ENCODE data around the gene SNX5. TPM values are rescaled to one million over a fixed set of nuclear protein-coding genes. Genes with fewer than 3 reads are reported as not detected.

Gene SNX5
- polyA plus RNA-seq, 1 experiment = 150 TPM

DNA sequence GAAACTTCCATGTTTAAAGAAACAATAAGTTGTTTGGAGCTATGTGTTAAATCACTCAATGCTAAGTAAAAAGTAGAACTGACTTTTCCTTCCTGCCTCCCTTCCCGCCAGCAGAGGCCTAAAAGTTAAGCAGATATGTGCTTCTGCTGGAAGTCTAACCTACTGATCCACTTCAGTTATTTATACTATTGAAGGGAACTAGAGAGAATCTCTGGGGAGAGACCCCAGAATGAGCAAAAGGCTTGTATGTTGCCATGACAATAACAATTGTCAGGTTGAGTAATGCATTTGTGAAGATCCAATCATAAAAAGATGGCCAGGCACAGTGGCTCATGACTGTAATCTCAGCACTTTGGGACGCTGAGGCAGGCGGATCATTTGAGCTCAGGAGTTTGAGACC, 25.0 kb upstream of the SNX5 start:
- TF ChIP-seq, protein P1, sequence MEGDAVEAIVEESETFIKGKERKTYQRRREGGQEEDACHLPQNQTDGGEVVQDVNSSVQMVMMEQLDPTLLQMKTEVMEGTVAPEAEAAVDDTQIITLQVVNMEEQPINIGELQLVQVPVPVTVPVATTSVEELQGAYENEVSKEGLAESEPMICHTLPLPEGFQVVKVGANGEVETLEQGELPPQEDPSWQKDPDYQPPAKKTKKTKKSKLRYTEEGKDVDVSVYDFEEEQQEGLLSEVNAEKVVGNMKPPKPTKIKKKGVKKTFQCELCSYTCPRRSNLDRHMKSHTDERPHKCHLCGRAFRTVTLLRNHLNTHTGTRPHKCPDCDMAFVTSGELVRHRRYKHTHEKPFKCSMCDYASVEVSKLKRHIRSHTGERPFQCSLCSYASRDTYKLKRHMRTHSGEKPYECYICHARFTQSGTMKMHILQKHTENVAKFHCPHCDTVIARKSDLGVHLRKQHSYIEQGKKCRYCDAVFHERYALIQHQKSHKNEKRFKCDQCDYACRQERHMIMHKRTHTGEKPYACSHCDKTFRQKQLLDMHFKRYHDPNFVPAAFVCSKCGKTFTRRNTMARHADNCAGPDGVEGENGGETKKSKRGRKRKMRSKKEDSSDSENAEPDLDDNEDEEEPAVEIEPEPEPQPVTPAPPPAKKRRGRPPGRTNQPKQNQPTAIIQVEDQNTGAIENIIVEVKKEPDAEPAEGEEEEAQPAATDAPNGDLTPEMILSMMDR (IDR thresholded peaks at IDR 0.05; ENCODE audit: low read depth, low read length) = no peak
- DNase-seq (ENCODE audit: low read depth, low spot score) = no peak
- Histone ChIP-seq H3K27ac (ENCODE audit: low read depth, low read length) (no peak overlapping the region), H3K4me3 (ENCODE audit: low read depth, low read length) (no peak overlapping the region), H3K27me3 (ENCODE audit: control insufficient read depth, insufficient read depth, low read length) (no peaks in the 10 kb centered on the region), H3K9me3 (ENCODE audit: control insufficient read depth, insufficient read depth, low read length) (no peaks in the 10 kb centered on the region)
- CTCF ChIA-PET = interaction anchor here (1.4 kb wide), 1 partner anchor 39 kb away, joined by 5 read pairs; no protein-coding TSS in a partner anchor
- POLR2A ChIA-PET = no interaction called here

DNA sequence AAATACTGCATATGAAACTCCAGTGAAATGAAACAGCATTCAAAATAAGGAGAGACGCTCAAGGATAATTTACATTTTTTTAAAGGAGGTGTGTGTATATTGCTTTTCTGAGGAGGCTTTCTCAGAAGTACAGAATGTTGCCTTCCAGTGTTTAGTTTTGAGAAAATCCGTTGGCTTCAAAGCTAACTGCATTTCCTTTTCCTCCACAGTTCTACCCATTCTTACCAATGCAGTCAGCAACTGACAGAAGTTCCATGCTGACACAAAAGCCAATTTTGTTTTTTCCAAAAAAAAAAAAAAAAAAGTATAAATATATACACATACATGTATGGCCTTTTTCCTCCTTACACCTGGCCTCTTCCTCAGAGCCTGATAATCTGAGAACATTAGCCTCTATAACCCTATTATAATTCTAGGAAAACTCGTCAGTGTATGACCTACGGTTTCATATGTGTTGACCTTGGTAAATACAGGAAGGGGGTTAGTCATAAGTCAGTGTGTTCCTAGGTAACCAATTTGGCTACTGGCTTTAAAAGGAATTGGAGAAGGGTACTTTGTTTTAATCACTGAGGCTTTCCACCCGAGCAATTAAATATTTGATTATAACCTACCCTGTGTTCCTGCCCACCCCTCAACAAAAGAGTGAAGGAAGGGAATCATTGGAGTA, 24.4 kb upstream of the SNX5 start:
- Histone ChIP-seq H3K9me3 (ENCODE audit: control insufficient read depth, insufficient read depth, low read length) (no peaks in the 10 kb centered on the region), H3K4me3 (ENCODE audit: low read depth, low read length) (no peak overlapping the region), H3K27me3 (ENCODE audit: control insufficient read depth, insufficient read depth, low read length) (no peaks in the 10 kb centered on the region), H3K27ac (ENCODE audit: low read depth, low read length) (no peak overlapping the region)
- CTCF ChIA-PET = interaction anchor here (0.7 to 1.4 kb wide), 3 partner anchors 38 to 489 kb away, joined by 3 to 6 read pairs (median 5); no protein-coding TSS in a partner anchor
- DNase-seq (ENCODE audit: low read depth, low spot score) = no peak
- TF ChIP-seq, protein P1 (IDR thresholded peaks at IDR 0.05; ENCODE audit: low read depth, low read length) = no peak
- POLR2A ChIA-PET = no interaction called here

DNA sequence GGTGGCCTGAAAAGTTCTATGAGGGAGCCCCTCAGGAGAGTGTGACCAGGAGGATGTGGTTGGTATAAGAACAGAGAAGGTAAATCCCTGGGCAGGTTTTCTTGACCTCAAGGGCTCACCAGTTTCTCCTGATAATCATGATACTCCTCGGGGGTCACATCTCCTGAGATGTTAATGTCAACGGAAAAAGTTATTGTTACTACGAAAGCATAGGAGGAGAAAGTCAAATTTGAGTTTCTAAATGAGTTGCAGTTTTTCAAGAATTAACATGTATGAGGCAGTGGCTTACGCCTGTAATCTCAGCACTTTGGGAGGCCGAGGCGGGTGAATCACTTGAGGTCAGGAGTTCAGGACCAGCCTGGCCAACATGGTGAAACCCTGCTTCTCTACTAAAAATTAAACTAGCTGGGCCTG, 23.6 kb upstream of the SNX5 start:
- POLR2A ChIA-PET = no interaction called here
- TF ChIP-seq, protein P1 (IDR thresholded peaks at IDR 0.05; ENCODE audit: low read depth, low read length) = no peak
- Histone ChIP-seq H3K27ac (ENCODE audit: low read depth, low read length) (no peak overlapping the region), H3K4me3 (ENCODE audit: low read depth, low read length) (no peak overlapping the region), H3K27me3 (ENCODE audit: control insufficient read depth, insufficient read depth, low read length) (no peaks in the 10 kb centered on the region), H3K9me3 (ENCODE audit: control insufficient read depth, insufficient read depth, low read length) (no peaks in the 10 kb centered on the region)
- CTCF ChIA-PET = interaction anchor here (0.7 to 1.0 kb wide), 2 partner anchors 344 to 488 kb away, joined by 3 to 6 read pairs; no protein-coding TSS in a partner anchor
- no peak for DNase-seq (ENCODE audit: low read depth, low spot score)

DNA sequence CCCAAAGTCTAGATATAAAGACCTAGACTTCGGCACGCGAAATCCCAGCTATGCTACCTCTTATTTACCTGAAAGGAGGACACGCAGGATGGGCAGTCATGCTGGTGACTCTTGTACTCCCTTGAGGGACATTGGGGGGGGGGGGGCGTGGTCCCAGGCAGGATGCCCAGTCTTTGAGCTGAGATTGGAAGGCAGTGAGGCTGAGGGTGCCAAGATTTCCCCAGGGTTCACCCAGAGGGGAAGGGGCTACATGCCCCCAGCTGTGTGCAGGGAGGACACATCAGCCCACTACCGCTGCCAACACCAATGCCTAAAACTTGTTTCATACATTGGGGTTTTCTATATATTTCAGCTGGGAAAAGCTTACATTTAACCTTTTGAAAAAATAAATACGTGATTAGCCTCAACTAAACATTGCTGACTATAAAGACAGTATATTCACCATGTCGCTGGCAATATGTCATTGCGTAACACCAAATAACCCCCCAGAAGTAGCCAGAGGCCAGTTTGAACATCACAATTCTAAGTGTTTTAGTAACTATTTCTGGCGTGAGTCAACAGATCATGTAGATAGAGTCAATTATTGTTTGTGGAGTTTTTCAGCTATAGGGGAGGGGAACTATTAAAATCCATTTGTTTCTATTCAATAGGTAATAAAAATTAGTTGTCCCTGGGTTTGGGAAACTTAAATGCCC, 21.8 kb upstream of the SNX5 start:
- CTCF ChIA-PET = interaction anchor here (0.7 to 1.1 kb wide), 5 partner anchors 19 to 492 kb away, joined by 3 to 5 read pairs (median 3); no protein-coding TSS in a partner anchor
- H3K9me3 ChIP-seq (ENCODE audit: control insufficient read depth, insufficient read depth, low read length) = no peaks in the 10 kb centered on the region
- TF ChIP-seq, protein P1 (IDR thresholded peaks at IDR 0.05; ENCODE audit: low read depth, low read length) = no peak
- POLR2A ChIA-PET = no interaction called here
- DNase-seq (ENCODE audit: low read depth, low spot score) = no peak
- H3K27ac ChIP-seq (ENCODE audit: low read depth, low read length) = no peak overlapping the region
- no peaks in the 10 kb centered on the region for H3K27me3 ChIP-seq (ENCODE audit: control insufficient read depth, insufficient read depth, low read length)
- no peak overlapping the region for H3K4me3 ChIP-seq (ENCODE audit: low read depth, low read length)

DNA sequence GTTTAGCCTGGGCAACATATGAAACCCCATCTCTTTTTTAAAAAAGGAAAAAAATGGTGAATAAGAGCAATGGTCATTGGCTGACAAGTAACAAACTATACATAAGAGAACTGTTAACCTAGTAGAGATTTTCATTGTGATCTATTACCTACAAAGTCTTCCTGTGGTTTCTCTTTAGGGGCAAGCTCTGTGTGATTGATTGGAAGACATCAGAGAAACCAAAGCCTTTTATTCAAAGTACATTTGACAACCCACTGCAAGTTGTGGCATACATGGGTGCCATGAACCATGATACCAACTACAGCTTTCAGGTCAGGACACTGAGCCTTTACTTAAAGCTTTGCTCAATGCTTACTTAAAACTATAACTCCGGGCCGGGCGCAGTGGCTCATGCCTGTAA, 19.4 kb upstream of the SNX5 start:
- TF ChIP-seq, protein P1 (IDR thresholded peaks at IDR 0.05; ENCODE audit: low read depth, low read length) = no peak
- ChIA-PET POLR2A (interaction anchor here (0.6 kb wide), 1 partner anchor 49 kb away, joined by 7 read pairs; no protein-coding TSS in a partner anchor), CTCF (interaction anchor here (0.6 to 1.3 kb wide), 2 partner anchors 9 to 339 kb away, joined by 3 read pairs; no protein-coding TSS in a partner anchor)
- Histone ChIP-seq H3K9me3 (ENCODE audit: control insufficient read depth, insufficient read depth, low read length) (no peaks in the 10 kb centered on the region), H3K27me3 (ENCODE audit: control insufficient read depth, insufficient read depth, low read length) (no peaks in the 10 kb centered on the region), H3K27ac (ENCODE audit: low read depth, low read length) (no peak overlapping the region), H3K4me3 (ENCODE audit: low read depth, low read length) (no peak overlapping the region)
- no peak for DNase-seq (ENCODE audit: low read depth, low spot score)

Data from AG04450 (cell line).